Gastrocnemius medialis (tissue), 4 donors: ENCODE data around the gene SRF.

Source experiments
- POLR2A ChIP-seq, 2 donors: fragments of 450-650 bp; IDR thresholded peaks; one replicate each; pipeline ENCODE4 v1.6.1; 2017; ENCODE audit warnings: antibody characterized with exemption in 2 of 2, mild to moderate bottlenecking in 2 of 2, moderate library complexity in 2 of 2
- TF ChIP-seq, protein P1 (sequence below), 5 experiments: fragments of 450-650 bp in 3 of 5; fragments of 200-600 bp in 2 of 5; sonication (generic) in 2 of 5; IDR thresholded peaks in 4 of 5; conservative IDR thresholded peaks in 1 of 5; 1 replicate in 4 of 5; 2 replicates in 1 of 5; pipeline ENCODE4 v1.5.1; 2016 to 2019; ENCODE audit warnings: antibody characterized with exemption in 5 of 5, mild to moderate bottlenecking in 3 of 5, moderate library complexity in 3 of 5

DNA sequence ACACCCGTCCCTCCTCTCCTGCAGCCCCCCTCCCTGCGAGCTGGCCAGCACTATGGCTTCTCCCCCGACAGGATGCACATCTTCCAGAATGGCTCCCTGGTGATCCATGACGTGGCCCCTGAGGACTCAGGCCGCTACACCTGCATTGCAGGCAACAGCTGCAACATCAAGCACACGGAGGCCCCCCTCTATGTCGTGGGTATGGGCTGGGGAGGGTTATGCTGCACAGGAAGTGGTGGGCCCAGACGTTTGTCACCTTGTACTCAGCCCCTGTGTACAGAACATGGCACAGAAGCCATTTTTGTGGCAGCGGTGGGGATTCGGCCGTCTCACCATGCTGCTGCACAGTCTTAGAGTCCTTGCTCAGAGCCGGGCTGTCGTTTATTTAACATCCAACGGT is 29.0 kb upstream of the SRF start:
- TF ChIP-seq, protein P1, sequence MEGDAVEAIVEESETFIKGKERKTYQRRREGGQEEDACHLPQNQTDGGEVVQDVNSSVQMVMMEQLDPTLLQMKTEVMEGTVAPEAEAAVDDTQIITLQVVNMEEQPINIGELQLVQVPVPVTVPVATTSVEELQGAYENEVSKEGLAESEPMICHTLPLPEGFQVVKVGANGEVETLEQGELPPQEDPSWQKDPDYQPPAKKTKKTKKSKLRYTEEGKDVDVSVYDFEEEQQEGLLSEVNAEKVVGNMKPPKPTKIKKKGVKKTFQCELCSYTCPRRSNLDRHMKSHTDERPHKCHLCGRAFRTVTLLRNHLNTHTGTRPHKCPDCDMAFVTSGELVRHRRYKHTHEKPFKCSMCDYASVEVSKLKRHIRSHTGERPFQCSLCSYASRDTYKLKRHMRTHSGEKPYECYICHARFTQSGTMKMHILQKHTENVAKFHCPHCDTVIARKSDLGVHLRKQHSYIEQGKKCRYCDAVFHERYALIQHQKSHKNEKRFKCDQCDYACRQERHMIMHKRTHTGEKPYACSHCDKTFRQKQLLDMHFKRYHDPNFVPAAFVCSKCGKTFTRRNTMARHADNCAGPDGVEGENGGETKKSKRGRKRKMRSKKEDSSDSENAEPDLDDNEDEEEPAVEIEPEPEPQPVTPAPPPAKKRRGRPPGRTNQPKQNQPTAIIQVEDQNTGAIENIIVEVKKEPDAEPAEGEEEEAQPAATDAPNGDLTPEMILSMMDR (IDR thresholded peaks at IDR 0.05 in 4 of 5, conservative IDR thresholded peaks at IDR 0.05 in 1 of 5), result no peak
- TF ChIP-seq POLR2A (IDR thresholded peaks at IDR 0.05), result no peak
